Activated CD4-positive, alpha-beta T cell treated with anti-CD3 and anti-CD28 coated beads for 1 hour (primary cell): ENCODE data around the gene PRR18.

Experiments used
- DNase-seq: peaks from one replicate; pipeline ENCODE4 v3.0.0-alpha.2; 2020

The PRR18 gene

DNA sequence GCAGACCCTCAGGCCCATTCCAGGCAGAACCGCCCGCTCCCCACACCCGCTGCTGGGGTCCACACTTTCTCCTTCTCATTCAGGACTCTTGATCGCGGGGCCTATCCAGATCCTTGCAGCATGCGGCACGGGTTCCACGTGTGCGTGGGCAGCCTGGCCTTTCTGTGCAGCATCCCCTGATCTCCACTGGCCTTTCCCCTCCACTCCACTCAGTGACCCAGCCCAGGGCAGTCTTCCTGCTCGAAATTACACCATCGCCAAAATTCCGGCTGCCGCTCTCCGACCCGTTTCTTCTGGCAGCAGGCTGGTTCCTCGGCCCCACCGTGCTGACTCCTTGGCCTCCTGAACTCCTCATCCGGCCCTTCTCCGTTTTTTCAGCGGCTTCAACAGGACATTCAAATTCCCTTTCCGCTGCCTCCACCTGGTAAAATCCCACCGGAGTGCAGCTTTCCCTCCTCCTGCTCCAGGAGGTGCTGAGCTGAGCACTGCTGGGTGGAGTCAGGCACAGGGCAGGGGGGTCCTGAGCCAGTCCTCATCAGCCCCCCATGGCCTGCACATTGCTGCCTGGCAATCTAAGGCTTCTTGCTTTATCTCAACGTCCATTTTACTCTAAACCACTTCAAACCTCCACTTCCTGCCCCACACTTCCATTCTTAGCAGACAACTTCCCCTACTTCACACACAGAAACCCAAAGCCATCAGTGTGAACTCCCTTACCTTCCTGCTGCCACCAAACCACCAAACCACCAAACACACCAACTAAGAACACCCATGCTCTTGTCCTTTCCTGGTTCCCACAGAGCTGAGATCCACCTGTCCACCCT is 25.2 kb upstream of the PRR18 start:
- no peak for DNase-seq

DNA sequence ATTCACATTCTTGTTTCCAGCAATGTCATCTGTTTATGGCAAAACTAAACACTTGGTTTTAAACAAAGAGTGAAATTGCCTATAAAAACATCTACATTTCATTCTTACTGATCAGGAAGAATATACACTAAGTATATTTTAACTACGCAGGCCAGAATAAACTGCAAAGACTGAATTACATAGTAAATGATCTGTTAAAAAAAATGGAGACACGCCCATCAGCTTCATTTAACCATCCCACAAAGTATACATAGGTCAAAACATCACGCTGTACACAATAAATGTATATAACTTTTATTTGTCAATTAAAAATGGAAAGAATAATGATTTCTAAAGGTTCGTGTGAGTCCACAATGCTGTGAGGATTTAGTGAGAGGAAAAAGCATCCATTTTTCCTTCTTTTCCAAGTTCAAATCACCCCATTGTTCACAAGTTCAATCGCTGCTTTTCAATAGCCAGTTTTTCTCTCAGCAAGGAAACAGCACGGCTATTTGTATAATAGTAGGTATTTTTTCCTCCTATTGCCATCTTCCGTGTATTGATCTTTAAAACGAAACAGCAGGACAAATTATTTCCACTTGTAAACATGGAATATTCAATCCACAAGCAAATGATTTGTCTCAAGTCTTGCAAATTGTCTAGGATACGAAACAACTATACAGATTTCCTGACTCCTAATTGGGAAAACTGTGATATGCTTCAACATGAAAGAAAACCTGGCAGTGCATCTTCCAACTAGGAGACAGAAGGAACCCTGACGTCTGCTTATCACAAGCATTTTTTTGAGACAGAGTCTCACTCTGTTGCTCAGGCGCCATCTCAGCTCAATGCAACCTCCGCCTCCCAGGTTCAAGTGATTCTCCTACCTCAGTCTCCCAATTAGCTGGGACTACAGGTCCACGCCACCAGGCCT is 23.6 kb upstream of the PRR18 start:
- no peak for DNase-seq

DNA sequence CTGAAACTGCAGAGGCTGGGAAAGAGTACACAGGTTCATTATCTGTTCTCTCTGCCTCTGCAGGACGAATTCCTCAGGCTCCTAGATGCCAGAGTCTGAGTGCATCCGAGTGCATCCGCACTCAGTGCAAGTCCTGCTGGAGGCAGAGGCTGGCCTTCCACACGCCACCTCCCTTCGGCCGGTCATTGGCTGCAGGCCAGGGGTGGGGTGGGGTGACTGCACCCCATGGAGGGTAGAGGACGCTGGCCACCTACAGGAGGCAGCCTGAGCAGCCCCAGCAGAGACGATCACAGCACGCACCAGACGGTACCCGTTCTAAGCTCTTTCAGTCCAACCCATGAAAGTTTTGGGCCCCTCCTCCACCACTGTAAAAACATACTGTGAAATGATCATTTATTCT is 22.4 kb upstream of the PRR18 start:
- no peak for DNase-seq

DNA sequence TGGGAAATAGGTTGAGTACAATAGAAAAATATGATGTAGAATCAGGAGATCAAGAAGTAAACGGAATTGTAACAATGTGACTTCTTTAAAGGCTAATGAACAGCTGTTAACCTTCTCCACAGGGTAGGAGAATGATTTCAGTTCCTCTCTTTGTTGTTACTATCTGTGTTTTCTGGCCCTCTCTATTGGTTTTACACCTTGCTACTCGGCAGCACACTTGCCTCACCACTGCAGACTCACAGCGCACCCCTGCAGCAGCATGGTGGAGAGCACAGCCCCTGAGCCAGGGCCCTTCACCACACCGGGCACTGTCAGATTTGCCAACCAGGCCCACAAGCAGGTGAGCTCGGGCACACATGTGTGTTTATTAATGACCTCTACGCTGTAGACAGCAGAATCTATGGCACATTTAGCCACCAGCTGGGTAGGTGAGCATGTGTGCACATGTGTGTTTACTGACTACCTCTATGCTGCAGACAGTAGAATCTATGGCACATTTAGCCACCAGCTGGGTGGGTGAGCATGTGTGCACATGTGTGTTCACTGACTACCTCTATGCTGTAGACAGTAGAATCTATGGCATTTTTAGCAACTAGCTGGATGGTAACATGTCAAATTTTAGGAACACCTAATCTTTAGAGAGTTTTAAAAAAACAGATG is 17.3 kb upstream of the PRR18 start:
- no peak for DNase-seq

DNA sequence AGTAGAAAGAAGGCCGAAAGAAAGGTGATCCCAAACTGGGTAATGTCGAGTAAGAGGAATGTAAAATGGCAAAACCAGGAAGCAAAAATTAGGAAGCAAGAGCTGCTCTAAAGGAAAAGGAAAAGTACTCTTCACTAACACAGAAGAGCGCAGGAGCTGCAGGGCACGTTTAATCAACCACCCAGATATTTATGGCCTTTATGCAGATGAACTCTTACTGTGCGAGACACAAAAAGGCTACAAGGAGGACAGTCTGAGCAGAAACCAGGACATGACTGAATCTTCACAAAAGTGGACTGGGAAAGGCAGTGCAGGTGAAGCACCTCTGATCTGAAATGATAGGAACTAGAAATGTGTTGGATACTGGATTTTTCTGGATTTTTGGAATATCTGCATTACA is 15.2 kb upstream of the PRR18 start:
- DNase-seq: no peak

DNA sequence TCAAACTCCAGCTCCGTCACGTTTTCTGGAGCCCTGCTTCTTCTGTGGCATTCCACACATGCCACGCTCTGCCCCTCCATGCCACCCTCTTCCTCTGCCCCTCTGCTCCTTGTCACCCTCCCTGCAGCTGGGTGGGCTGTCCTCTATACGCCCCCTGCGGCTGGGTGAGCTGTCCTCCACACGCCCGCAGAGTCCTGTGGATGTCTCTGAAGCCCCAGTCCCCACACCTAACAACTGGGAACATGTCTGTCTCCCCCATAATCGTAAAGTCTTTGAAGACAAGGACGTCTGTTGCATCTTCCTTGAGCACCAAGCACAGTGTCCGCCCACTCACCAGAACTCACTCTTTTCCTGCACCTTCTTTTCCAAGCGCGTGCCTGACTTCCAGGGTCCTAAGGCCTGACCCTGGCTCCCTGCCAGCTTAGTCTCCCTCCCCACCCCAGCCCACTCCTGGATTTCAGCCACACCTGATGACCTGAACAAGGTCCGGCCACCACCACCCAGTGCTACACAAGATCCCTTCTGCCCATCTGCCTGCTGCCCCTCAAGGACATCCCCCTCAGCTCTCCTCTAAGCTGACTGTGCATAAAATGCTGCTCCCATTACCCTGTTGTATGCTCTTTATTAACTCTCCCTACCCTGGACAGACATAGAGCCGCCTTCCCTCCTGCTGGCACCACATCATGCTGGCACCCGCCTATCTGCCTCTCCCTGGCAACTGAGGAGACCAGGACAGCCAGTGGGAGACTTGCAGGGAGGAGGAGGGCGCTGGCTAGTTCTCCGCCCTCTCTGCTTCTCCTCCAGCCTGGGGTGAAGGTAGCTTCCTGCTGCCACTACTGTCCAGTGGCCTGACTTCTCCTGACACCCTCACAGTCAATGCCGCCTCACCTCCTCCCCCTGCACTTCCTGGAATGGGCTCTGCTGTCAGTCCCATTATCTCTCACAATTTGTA is 10.7 kb upstream of the PRR18 start:
- no peak for DNase-seq

DNA sequence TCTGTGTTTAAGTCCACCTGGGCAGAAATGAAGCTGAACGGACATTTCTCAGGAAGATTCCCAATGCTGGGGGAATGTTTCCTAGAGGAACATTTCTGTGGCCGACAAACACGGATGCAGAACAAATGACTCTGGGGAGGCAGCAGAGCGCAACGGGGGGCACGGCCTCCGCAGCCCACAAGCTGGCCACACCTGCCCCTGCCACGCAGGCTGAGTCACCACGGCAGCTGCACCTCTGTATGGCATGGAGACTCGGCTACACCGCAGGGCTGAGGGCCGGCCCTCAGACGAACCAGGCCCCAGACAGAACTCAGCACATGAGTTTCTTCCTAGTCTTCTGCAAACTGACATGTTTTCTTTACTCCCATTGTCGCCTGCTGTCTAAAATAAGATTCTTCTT is 10.0 kb upstream of the PRR18 start:
- no peak for DNase-seq

DNA sequence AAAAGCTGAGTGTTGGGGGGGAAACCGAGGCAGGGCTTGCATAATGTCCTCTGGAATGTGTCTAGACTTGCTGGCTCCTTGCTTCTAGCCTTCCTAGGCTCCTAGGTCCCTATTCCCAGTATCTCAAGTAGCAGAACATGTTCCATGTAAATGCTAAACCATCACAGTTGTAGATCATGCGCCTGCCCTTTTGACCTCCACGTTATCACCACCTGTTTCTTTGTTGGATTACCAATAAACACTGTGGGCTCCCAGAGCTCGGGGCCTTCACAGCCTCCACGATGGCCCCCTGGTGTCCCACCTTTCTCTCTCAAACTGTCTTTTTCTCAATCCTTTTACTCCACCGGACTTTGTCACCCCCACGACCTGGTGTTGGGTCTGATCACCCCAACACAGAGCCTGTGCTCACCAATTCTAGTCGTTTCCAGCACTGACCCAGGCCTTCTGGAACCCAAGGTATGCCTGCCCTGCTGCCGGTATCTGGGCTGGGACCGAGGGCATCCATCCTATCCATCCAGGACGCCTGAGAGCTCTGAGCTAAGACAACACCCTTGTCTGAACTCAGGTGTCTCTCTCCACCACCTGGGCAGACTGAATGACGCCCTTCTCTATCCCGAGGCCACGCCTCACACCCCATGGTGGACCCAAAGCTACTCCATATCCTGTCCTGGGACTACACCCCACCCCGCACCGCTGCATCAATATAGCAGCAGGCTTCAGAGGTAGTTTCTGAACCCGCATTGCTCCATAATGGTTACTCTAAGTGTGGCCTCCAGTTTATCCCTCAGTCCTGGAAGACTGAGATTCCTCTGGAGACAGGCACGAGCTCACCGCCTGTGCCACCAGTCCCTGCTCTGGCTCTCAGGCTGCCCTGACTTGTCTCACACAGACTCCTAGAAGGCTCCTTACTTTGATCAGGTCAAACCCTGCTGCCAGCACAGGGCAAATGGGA is 9.3 kb upstream of the PRR18 start:
- DNase-seq: no peak

DNA sequence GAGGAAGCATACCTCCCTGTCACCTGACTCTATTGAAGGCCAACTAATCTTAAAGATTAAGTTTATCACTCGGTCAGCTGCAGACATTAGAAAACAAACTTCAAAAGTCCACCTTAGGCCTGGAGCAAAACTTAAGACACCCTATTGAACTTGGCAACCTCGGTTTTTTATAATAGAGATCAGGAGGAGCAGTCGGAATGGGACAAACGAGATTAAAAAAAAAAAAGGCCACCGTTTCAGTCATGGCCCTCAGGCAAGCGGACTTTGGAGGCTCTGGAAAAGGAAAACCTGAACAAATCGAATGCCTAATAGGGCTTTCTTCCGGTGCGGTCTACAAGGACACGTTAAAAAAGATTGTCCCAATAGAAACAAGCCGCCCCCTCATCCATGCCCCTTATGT is 7.2 kb upstream of the PRR18 start:
- DNase-seq: no peak

DNA sequence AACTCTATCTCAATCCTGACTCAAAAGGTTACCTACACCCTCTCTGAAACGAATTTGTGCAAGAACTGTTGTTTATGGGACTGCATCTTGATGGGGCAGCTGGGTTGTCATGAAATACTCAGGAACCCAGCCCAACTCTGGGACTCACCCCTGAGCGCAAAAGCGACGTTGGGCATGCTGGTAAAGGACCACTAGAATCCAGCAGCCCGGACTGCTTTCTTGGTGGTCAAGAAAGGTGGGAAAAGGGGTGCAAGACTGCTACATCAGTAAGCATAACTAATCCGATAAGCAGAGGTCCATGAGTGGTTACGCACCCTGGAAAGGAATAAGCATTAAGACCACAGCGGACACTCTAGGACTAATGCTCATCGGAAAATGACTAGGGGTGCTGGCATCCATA is 6.3 kb upstream of the PRR18 start:
- no peak for DNase-seq

DNA sequence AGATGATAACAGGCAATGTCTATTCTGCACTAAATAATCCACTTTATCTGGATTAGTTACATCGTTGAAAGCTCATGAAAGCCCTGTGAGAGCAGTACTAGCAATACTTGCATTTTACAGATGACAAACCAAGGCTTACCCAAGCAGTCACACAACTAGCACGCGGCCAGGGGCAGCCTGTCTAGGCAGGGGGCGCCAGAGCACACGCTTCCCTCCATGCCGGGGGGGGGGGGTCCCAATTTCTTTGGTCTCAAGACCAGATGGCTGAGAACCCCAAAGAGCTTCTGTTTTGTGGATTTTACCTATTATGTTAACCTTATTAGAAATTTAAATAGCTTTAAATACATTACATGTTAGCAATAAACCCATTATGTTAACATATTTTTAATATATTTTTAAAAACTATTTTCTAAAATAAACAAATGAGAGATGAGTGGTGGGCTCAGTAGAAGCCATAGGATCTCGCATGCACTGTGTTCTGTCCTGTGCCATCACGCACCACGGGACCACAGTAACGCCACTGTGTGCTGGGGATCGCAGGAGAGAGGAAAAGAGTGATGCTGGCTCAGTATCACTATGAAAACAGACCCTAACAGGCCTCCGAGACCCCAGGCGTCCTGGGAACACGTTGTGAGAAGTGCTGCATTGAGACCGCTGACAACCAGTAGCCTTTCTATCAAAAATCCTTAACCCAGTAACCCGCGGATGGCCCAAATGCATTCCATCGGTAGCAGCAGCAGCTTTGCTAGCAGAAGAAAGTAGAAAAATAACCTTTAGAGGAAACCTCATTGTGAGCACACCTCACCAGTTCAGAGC is 5.3 kb upstream of the PRR18 start:
- DNase-seq: no peak

DNA sequence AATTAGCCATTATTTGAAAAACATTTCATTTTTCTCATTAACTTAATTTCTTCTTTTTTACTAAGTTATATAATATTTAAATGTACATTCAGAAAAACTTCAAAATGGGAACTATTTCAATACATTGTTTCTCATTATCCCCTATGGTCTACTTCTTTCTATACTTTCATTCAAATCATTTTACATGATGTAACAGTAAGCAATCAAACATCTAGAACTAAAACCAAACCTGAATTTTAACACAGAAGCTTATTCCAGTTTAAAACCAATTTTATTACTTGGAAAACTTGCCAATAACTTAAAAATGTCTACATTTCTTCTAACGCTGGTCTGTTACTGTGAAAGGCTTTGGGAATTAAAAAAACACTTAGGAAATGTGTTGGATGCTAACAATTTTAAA is 4.6 kb upstream of the PRR18 start:
- no peak for DNase-seq

DNA sequence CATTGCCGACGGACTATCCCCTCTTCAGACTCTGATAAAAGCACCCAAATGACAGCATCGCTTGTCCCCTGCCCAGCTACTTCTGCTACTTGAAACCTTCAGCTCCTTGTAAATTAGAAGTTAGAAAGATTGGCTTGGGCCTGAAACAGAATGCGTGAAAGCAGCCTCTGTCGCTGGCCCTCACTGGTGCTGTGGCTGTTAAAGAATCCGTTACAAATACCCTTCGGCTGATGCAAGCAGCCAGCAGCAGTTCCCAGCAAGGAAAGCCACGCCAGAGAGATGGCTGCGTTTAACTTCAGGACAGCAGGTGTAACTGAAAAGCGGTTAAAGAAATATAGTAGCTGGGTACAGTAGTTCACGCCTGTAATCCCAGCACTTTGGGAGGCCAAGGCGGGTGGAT is 2.4 kb upstream of the PRR18 start:
- DNase-seq: no peak

DNA sequence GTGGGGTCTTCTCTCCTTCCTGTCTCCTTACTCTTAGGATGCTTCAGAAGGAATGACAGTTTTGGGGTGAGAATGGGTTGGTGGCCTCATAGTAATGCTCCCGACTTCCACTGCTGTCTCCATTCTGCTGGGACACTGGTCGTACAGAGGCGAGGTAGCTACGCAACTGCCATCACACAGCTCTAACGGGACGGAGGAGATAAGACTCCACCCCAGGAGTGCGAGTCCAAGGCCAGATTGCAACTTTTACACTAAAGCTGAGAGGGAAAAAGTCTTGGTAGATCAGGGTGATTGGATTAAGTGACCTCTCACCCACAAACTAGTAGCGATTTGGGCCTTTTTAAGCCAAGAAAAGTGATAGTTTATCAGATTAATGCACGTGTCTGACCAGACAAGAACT is 1.8 kb upstream of the PRR18 start:
- no peak for DNase-seq

DNA sequence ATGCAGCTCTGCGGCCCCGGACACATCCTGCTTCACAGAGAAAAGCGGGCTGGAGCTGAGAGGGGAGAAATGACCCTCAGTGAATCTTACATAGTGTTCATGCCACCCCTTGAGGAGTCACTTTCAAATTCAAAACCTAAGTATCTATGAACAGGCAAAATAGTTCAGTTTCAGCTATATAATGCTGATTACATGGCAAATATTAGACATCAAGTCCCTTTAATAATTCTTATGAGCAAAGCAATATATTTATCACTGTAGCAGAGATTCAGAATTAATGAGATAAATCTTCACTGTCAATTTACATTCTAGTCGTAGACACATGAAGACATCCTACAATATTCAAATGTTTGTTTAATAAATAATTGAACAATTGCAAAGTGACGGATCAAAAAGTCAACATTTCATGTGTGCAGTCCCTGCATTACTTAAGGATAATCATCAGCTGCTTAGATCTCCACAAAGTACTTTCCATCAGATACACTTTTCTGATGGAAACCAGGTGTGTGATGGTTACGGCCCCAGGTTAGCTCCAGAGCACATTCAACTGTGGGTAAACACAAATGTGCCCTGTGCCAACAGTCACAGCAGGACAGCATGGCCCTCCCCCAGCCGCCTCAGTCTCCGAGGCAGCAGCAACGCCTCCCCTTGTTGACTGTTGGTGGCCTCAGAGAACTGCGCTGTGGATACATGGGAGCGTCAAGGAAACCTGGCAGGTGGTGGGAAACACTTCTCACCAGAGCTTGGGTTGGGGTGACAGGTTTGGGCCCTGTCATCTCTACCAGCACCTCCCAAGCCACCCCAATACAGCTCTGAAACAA is 787 bp upstream of the PRR18 start:
- DNase-seq: no peak

DNA sequence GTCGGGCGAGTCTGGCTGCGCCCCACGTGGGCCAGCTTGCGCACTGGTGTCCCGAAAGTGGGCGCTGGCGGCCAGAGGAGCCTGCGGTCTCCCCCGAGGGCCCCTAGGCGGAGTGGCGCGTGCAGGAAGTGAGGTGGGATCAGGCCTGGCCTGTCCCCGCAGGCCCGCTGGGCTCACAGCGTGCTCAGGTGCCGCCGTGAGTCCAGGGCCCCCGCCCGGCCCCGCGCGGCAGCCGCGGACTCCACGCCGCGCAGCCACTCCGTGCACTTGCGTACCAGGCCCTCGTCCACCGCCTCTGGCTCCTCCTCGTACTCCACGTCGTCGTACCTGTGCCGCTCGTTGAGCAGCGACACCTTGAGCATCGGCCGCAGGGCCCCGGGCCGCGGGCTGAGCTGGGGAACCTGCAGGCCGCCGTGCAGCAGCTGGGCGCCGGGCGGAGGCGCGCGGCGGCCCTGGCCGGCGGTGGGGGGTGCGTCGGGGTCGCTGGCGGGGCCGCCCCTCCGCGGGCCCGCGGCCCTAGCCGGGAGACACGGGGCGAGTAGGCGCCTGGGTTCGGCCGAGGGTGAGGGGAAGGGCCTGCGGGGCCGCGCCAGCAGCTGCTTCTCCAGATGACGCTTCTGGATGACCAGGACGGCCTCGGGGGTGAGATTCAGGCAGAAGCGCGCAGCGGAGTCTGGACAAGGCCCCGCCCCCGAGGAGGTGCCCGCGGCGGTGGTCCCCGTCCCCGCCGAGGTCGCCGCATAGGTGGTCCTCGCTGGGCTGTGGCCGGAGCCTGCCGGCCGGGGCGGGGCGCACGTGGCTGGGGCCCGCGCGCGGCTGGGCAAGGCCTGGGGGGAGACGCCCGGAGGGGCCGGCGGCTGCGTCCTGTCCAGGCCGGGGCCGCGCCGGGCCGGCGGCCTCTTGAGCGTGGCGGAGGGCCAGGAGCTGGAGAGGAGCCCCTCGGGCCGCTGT is 835 bp downstream of the PRR18 start:
- DNase-seq: no peak

DNA sequence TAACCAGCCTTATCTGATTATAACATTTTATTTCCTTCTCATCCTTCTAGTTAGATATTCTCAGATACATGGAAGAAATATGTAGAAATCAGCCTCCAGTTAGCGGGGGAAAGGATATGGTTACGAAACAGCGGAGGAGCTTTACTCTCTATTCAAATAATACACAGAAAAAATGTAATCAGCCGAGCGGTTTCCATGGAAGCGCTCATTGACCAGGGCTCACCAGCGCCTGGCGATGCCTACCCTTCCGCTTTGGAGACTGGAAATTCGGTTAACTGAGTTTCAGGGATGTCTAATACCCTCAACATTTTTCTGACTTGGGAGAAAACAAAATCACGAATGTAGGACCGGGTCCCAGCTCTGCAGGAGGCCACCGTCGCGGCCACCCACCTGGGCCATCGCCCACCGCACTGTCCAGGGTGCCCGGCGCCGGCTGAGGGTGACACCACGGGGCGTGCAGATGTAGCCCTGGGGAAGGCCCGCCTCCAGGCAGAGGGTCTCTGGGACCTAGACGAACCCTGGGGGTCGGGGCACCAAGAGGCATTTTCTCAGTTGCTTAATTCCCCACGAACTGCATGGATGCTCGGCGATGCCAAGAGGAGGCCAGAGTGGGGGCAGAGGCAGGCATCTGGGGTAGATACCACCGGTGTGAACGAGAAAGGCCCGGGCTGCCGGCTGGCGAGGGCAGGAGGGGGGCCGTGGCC is 1.7 kb downstream of the PRR18 start:
- no peak for DNase-seq
